GDM1 (cell line): ENCODE measurements around the gene TMEM37.

Experiments
- DNase-seq: peaks from one replicate; lab custom pipeline; 2025; lab: John Stamatoyannopoulos, UW

TMEM37 gene

DNA sequence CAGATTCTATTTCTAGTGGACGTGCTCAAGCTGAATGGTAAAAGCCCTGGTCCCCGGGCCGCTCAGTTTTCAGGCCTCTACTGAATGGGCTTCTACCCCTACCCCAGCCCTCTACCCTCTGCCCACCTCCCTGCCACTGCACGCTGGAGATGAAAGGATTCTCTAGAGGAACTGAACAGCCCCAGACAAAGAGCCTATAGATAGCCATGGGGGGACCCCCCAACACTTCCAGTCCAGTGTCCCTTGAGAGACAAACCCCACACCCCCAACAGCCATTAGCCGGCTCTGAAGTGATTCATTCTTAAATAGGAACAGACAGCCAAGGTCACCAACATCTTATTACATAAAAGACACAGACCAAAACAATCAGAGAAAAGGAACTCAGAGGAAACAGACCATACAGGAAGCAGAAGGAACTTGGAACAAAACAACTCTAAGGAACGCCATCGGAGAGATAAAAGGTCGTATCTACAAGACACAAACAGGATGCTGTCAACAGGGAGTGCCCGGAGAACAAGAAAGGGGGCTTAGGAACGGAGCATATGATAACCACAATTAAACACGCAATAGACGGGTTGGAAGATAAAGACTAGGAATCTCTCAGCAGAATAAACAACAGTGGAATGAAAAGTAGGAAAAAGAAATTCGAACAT, 23.5 kb downstream of the TMEM37 start:
- DNase-seq = no peak

DNA sequence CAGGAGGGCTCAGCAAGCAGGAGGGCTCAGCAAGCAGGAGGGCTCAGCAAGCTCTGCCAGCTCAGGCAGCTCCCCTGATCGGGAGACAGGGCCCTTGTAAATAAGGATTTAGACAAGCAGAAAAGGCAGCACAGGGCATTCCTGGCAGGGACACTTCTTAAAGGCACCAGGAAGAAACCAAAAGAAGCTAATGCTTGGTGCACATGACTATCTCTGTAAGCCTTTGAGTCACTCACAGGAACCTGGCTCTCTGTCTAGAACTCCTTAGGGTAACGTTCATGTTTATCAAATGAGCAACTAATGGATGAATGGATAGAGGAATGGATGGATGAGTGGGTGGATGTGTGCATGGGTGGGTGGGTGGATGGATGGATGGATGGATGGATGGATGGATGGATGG, 28.4 kb downstream of the TMEM37 start:
- DNase-seq = no peak

DNA sequence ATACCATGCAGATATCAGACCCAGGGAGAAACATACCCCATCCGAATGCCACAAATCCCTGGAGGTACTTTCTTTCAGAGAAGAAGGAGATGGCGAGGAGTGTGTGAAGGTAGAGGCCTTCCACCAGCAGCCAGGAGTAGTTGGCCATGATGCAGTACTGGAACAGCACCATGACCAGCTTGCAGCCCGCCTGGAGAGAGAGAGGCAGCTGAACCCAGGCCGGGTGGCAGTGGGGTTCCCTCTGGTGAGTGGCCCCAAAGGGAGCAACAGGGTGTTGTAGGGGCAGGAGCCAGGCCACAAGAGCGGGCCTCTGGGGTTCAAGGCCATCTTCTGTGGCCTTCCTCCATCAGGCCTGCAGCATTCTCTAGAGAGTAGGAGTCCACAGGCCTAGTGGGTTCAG, 30.2 kb downstream of the TMEM37 start:
- no peak for DNase-seq

DNA sequence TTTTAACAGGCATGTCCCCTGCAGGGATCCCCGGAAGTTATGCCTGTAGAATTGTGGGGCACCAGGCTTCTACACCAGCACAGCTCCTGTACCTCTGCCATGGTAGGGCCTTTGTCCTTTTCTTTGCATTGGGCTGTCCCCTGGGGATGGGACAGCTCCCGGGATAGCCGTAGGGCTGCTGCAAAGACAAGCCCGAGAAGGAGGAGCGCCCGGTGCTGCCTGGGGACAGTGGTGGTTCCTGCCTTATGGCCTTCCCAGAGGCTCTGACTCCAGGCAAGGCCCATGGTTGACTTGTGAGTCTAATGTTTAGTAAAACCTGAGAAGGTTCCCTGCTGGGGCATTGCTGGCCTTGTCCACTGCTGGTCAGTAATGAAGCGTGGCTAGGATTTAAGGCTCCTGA, 30.9 kb downstream of the TMEM37 start:
- no peak for DNase-seq

DNA sequence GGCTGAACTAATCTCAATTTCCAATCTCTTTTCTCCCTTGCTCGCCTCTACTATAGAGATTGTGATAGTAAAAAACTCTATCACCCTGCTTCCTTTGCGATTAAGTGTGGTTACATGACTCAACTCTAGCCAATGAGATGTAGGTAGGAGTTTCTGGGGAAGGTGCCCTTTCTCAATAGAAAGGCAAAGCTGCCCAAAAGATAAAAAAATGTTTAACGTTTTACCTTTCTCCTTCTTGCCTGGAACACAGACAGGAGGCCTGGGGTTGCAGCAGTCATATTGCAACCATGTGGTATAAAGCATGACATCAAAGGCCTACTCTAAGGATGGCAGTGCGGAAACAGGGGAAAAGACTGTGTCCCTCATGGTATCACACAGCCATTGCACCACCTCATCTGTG, 31.5 kb downstream of the TMEM37 start:
- DNase-seq = no peak

DNA sequence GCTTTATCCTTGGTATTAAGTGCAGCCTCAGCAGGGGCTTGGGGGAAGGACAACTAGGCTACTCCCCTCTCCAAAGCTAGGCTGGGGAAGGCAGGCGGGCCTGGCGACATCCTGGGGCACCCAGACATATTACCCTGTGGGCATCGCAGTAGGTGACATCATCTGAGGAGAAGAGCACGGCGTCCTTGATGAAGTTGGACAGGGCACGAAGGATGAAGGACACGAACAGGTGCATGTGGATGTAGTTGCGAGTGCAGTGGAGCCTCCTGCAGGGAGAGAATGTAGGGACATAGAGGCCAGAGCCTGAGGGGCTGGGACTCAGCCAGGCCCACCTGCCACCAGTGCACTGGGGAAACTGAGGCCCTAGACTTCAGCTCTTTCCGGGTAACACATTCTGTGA, 32.3 kb downstream of the TMEM37 start:
- no peak for DNase-seq

DNA sequence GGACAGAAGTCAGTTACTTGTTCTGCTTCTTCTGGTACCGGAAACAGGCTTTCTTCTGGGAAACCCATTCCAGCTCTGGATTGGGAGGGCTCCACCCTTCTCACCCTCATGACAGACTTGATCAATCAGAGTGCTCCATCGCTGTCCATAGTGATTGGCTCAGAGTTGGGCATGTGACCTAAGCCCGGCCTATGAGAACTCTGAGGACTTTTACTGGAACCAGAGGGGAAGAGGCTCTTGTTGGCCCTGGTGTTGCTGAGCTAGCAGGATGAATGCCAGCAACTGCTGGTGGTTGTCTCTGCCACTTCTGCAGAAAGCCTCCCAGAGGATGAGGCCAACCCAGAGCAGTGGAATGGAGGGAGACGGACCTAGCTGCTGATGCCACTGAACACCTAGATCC, 33.3 kb downstream of the TMEM37 start:
- no peak for DNase-seq

DNA sequence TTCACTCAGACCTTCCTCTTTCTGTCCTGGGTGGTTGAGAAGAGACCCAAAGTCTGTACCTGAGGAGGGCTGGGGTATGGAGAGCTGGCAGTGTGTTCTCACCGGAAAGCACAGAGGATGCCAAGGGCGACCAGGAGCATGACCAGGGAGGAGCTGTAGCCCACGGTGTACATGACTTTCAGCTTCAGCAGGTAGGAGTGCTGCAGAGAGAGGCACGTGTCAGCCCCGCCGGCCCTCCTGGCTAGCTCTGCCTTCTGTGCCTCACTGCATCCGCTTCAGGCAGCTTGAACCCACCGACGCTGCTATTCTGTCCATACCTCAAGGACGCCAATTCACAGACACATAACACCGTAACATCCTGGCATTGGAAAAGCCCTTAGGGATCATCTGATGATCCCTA, 34.0 kb downstream of the TMEM37 start:
- no peak for DNase-seq

DNA sequence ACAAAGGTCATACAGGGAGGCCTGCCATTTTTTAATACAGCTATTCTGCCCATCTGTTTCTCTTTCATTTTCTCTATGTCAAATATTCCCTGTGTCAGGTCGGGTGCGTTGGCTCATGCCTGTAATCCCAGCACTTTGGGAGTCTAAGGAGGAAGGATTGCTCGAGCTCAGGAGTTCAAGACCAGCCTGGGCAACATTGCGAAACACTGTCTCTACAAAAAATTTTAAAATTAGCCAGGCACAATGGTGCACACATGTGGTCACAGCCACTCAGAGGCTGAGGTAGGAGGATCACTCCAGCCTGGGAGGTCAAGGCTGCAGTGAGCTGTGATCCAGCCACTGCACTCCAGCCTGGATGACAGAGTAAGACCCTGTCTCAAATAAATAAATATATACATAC, 34.7 kb downstream of the TMEM37 start:
- DNase-seq = no peak

DNA sequence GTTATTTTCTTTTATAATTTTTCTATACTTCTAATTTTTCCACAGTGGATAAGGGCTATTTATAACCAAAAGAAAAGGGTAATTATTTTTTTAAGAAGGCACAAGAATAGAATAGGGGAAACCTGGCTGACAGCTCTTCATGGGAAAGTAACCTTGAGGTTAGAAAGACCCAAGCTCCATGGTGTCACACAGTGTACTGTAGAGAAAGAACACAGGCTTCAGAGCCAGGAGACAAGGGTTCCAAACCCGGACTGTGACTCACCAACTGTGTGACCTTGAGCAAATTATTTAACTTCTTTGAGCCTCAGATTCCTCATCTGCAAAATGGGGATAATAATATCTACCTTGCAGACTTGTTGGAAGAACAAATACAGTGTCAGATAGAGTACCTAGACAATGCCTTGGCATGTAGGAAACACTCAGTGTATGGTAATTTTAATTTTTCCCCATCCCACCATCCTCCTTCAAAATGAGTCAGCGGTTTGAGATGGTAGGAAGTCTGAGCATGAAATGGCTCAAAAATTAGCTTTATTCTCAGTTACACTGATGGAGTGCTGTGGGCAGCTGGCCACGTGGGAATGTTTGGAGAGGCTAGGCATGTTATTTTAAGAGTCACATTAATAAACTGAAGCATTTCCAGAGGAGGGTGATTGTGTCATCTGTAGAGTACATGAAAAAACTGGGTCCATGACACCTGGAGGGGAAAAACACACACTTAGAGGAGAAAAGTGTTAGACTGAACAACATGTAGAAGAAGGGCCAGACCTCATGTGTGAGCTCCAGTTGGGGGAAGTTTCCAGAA, 36.7 kb downstream of the TMEM37 start:
- DNase-seq = no peak

DNA sequence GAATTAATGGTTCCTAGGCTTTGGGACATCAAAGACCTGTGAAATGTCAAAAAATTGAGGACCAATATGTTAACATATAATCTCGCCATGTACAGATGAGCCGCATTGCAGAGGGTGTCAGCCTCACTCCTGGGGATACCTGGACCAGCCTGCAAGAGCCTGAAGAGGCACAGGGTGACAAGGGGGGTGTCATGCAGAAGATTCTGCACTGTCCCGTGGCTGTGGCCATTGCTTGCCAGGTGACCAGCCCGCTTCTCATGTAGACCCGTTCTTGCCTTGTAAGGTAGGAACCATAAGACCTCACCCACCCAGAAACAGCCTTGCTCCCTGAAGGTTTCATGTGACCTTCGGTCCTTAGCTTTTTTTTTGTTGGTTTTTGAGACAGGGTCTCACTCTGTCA, 37.5 kb downstream of the TMEM37 start:
- no peak for DNase-seq

DNA sequence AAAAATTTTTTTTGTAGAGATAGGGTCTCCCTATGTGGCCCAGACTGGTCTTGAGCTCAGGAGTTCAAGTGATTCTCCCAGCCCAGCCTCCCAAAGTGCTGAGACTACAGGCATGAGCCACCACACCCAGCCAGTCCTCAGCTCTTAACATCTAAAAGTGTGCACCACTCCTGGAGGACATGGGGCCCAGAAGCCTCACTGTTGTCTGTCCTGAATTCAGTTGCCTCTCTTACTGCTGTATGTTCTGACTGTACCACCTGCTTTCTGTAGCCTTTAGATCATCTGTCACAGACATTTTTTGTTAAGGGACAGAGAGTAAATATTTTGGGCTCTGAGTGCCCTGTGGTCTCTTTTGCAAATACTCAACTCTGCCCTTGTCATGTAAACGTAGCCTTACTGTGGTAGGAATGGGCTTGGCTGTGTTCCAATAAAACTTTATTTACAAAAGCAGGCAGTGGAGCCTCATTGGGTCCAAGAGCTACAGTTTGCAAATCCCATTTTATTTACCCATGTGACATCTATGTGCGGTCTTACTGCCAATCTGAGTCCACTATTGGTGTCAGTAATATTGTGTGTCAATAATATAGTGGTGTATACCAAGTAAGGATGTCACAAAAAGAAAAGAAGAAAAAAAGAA, 38.1 kb downstream of the TMEM37 start:
- DNase-seq = no peak

DNA sequence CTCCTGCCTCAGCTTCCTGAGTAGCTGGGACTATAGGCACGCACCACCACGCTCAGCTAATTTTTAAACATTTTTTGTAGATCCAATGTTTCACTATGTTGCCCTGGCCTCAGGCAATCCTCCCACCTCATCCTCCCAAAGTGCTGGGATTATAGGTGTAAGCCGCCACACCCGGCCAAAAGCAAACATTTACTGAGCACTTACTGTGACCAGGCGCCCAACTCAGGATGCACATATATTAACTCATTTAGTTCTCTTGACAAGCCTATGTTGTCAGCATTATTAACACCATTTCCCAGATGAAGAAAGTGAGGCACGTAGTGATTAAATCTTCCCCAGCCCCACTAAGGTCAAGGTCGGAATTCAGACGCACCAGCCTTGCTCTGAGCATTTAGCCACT, 41.1 kb downstream of the TMEM37 start:
- no peak for DNase-seq

DNA sequence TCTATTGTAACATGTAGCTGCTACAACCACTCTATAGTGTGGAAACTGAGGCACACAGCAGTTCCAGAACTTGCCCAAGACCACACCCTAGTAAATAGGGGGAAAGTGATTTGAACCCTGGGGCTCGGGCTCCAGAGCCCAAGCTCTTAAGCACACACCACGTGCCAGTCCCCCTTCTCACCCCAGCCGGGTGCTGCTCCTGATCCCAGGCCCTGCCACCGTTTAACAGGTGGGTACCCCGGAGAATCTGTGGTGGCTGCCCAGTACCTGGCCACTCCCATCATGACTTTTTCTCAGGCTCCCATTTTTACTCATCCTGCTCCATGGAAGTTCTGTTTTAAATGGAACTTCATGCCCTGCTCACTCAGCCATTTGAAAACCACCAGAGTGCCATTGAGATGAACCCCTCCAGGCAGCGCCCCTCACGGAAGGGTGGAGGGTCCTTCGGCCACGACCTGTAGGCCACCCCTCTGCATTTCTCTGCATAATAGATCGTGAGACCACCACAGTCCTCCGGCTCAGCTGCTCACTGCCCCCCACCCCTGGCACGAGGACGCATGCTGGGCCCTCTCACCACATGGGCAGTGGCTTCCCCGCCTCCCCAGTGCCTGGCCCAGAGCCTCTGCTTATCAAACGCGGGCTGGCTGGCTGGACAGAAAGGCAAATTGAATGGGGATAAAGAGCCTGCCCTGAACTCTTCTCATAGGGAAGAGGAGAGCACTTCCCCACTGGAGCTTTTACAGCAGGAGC, 42.1 kb downstream of the TMEM37 start:
- no peak for DNase-seq

DNA sequence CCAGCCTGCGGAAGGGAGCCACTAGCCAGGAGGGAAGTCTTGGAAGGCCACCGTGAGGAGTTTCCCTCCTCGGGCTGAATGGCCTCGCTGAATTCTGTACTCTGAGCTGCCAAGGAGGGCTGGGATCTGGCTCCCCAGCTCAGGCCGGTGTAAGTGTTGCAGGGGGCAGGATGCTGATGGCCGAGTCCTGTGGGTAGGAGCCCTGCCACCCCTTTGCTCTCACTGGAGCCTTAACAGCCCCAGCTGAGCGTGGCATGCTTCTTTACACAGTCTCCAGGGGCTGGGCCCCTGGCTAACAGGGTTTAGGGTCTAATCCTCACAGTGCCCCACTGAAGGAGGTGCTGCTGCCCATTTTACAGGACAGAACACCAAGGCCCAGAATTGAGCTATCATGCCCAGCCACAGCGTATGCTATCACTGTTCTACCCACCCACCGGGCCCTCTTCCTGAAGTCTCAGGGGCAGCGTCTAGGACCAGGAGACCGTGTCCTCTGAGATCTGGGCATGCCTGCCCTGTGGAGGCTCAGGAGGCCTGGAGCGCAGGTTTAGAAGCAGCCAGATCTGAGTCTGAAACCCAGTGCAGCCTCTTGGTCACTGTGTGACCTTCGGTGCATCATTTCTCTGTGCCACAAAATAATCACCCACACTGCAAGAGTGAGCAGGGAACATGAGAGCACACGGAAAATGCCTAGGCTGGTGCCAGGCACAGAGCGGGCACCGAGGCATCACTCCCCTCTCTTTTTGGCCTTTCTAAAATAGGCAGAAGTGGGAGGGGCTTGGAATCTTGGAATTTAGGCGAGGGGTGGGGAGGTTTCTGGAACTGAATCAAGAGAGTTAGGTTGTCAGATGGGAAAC, 42.9 kb downstream of the TMEM37 start:
- DNase-seq = no peak

DNA sequence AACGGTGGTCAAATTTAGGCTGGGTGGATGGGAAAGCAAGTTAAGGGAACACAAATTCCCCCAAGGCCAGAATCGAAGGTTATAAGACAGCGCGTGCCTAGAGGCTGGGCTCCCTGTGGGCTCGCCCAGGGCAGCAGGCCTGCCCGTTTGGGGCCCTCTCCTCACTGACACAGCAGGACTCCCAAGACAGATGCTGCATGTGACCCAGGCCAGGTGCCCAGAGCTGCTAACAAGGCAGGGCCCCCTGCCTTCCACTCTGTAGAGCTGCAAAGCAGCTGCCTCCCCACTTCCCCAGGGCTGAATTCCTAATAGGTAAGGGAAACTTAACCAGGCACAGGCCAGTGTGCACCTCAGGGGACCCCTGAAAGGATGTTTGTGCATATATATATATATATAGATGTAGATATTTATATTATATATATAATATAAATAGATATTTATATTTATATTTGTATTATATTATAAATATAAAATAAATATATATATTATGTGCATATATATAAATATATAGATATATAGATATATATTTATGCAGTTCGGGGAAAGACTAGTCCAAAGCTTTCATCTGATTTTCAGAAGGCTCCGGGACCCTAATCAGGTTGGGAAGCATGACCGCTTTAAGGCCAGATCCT, 43.7 kb downstream of the TMEM37 start:
- DNase-seq = no peak

DNA sequence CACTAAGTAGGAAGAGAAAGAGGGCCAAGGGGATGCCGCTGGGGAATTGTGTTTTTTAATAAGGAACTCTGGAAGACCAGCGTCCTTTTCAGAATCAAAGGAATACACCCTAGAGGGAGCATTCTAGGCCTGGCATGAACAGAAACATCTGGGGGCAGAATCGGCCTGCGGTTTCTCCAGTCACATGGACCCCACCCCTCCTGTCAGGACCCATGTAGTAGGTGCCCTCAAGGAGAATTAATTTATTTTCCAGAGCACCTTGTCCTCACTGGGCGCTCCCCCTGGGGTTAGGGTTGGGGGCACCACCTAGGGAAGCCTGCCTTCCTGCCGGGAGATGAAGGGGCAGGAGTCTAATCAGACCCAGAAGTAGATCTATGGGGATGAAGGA, 44.2 kb downstream of the TMEM37 start:
- DNase-seq = no peak

DNA sequence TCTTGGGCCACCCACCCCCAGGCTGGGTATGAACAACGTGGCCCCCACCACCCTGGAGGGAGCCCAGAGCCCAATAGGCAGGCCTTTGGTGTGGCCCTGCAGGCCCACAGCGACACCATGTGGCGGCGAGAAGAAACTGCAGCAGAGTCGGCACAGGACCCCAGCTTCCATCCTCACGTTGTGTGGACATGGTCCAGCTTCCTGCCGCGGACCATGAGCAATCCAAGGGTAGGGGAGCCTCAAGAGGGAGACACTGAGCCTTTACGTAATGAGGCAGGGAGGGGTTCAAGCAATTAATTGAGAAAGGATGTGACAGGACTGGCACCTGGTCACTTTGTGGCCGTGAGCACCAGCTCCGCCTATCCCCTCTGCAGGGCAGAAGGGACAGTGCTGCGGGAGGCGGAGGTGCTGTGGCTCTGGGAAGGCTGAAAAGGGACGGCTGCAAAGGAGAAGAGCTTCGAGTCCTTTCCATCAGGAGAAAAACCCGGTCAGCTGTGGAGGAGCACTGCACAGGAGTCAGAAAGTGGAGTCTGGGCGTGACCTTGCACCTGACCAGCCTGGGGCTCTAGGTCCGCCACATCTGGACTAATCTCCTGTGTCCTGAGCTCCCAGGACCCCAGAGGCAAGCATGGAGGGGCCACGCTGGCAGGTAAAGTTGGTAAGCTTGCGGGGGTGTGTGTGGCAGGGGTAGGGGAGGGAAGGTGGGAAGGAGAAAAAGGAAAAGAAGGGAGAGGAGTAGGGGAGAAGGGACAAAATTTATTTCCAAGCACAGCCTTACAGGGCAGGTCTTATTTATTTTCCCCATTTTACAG, 44.9 kb downstream of the TMEM37 start:
- no peak for DNase-seq

DNA sequence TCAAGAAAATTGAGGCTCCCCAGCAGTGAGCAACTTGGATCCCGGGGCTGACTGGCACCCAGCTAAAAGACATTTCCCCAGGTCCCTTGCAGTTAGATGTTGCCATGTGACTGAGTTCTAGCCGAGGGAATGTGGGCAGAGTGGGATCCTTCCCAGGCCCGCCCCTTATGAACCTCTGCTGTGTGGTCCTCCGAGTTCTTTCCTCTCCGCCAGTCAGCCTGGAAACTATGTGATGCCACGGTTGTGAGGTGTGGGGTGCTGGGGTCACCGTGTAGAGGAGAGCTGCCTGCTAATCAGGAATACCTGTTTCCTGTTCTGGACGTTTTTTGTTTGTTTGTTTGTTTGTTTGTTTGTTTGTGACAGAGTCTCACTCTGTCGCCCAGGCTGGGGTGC, 45.5 kb downstream of the TMEM37 start:
- DNase-seq = no peak

DNA sequence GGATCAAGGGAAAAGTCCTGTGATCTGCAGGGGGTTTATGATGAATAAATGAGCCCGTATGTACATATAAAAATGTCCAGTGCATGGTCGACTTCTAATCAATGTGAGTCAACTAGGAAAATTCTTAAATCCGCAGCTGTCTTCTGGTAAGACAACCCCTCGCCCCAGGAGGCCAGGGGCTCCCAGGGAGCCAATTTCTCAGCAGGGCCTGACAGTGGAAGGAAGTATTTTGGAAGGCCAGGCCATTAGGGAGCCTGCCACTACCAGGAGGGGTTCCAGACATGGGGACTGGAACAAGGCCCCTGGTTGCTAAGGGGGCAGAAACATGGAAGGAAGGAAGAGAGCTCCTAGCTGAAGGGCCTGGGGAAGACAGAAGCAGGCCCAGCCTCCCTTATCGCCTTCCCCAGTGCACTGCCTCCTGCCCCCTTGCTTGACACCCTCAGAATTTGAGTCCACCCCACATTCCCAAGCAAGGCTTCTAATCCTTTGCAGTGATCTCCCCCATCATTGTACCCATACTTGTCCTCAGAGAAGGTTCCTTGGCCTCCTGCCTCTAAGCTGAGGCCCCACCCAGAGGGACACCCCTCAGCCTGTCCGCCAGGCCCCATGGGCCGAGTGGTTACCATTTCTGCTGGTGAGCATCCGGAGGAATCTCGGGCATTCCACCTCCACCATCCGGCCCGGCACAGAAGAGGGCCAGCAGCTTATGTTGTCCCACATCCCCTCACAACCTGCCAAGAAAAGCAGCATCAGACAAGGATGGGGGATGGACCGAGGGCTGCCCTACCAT, 46.7 kb downstream of the TMEM37 start:
- DNase-seq = no peak
